ENCODE measurements around the gene LIPG. TPM values are rescaled to one million over a fixed set of nuclear protein-coding genes. Genes with fewer than 3 reads are reported as not detected.

Gene LIPG
- total and polyA plus RNA-seq, 9 of the 15 experiments (the other 6 are each of a cell fraction or from before 2014, with no cell fraction given): 0.76 to 1.8 (median 1.3) TPM

GRCh38 chr18:49621717-49622351 lies 60.0 kb downstream of the LIPG start:
- Histone ChIP-seq H3K27me3 (ENCODE audit: control insufficient read depth in 2 of 2, insufficient read depth in 2 of 2, low read length in 2 of 2) (peaks cover 6 to 45% of the 10 kb centered on the region in 2 experiments; a peak in 3 of 5 replicates), H3K9me1 (ENCODE audit: control insufficient read depth, insufficient read depth, low read length) (no peaks in the 10 kb centered on the region), H4K20me1 (replicated peaks; ENCODE audit: control insufficient read depth, insufficient read depth, low read length) (no peaks in the 10 kb centered on the region), H3K9me3 (replicated peaks; ENCODE audit: control insufficient read depth, insufficient read depth, low read depth, low read length) (no peaks in the 10 kb centered on the region), H2AFZ (ENCODE audit: low read depth, low read length) (no peak overlapping the region), H3K36me3 (ENCODE audit: control insufficient read depth, insufficient read depth, low read length) (no peaks in the 10 kb centered on the region), H3K27ac (ENCODE audit: extremely low read depth, low read depth, low read length) (no peak overlapping the region), H3K9ac (ENCODE audit: insufficient read depth in 1 of 2, low read depth in 2 of 2, low read length in 2 of 2) (no peak overlapping the region), H3K4me1 (replicated peaks in 1 of 2; ENCODE audit: control insufficient read depth in 2 of 2, insufficient read depth in 2 of 2, low read length in 2 of 2) (no peaks in the 10 kb centered on the region), H3K79me2 (ENCODE audit: control insufficient read depth, insufficient read depth, low read length) (no peaks in the 10 kb centered on the region), H3K4me3 (no peak overlapping the region), H3K4me2 (ENCODE audit: insufficient read depth, low read length) (no peak overlapping the region)
- POLR2A ChIA-PET: no interaction called here
- CTCF ChIA-PET (ENCODE audit: low intra/inter-chr PET ratio): no interaction called here
- in situ Hi-C loops (cut with MboI) (no loop called here), intact Hi-C loops (cut with micrococcal nuclease) (no loop called here)
- DNase-seq (ENCODE audit: extremely low read depth in 1 of 4, low spot score in 3 of 4) (no peak), ATAC-seq (no peak), FAIRE-seq (no peak)
- WGBS (ENCODE audit: insufficient coverage, low coverage, missing lambda C conversion rate): 0% methylated on average over 11 of the region's 12 CpGs
- TF ChIP-seq ZNF561 (CRISPR knock-in tag; conservative IDR thresholded peaks at IDR 0.05) (no peak), GTF2B (IDR thresholded peaks at IDR 0.05; ENCODE audit: extremely low read depth, insufficient read length) (no peak), EHMT2 (IDR thresholded peaks at IDR 0.05) (no peak), FUS (optimal IDR thresholded peaks at IDR 0.05; ENCODE audit: low read depth, low read length) (no peak), PHB (CRISPR knock-in tag; IDR thresholded peaks at IDR 0.05) (no peak), RBM15 (IDR thresholded peaks at IDR 0.05; ENCODE audit: insufficient read depth, low read length) (no peak), EP400 (IDR thresholded peaks at IDR 0.05) (no peak), E2F6 (IDR thresholded peaks at IDR 0.05; ENCODE audit: borderline replicate concordance in 1 of 2, extremely low read depth in 1 of 2, insufficient read depth in 1 of 2, insufficient read length in 1 of 2, low read depth in 1 of 2, low read length in 1 of 2, poor library complexity in 1 of 2, severe bottlenecking in 1 of 2) (no peak), ZNF282 (CRISPR knock-in tag; IDR thresholded peaks at IDR 0.05) (no peak), PHF21A (IDR thresholded peaks at IDR 0.05; ENCODE audit: borderline replicate concordance, low read depth) (no peak), CBFA2T3 (IDR thresholded peaks at IDR 0.05) (no peak), THAP7 (CRISPR knock-in tag; IDR thresholded peaks at IDR 0.05) (no peak), HINFP (tag; conservative IDR thresholded peaks at IDR 0.05; ENCODE audit: low read depth) (no peak), HDAC2 (IDR thresholded peaks at IDR 0.05) (no peak), ZBTB34 (CRISPR knock-in tag; IDR thresholded peaks at IDR 0.05) (no peak)
- no TSS peak for BruUV-seq (replicated peaks)

Measured in K562 (cell line).